Hematopoietic multipotent progenitor cell treated with erythropoietin and hydrocortisone succinate and interleukin-3 and kit ligand, for 4 days (in vitro differentiated cells): ENCODE data around the gene REEP6.
"Not testable (repeated sequence)": the region's sequence is repeated elsewhere in the genome, so short reads cannot be mapped to it uniquely, and the experiment has no call there.

Source experiments
- DNase-seq: peaks from one replicate; pipeline ENCODE4 v3.0.0-alpha.2; 2015

Gene REEP6

DNA sequence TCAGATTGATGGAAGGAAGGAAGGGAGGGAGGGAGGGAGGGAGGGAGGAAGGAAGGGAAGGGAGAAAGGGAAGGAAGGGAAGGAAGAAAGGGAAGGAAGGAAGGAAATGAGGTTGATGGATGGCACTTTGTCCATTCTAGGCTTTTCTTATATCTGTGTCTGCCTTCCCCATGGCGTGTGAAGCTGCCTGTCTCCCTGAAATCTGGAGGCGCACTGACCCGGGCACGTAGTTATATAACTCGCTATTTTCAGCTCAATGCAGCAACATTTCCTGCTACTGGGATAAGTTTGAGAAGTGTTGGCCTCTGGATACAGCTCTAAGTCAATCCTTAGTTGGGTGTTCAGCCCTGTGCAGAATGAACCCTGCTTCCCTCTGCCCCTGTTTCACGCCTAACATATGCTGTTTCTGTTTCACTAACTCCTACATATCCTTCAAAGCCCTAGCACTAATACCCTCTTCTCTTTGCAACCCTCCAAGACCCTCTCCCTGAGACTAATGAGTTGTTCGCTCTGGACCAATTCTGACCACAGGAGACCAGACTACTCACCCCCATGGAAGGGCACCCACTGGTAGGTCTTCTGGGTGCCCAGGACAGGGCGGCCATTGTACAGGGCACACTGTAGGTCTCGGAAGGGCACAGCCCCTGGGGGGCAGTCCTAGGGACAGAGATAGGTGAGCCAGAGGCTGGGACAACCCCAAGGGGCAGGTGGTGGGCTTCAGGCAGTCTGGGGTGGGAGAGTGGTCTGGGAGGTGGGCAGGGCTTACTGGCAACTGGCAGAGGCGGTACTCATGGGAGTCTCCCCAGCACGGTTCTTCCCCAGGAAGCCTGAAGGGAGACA, 18.8 kb downstream of the REEP6 start:
- DNase-seq = no peak

DNA sequence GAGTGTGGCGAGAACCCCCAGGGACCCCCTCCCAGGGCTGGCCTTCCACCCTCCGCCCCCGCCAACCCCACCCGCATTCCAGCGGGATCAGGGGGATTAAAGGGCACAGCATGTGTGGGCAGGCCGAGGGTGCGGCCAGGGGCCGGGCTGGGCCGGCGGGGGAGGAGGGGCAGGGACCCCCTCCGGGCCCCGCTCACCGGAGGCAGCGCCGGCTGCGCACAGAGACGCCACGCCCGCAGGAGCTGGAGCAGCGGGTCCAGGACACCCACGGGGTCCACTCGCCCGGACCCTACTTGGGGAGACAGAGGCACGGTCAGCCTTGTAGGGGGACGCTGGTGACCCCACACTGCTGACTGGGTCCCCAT, 19.4 kb downstream of the REEP6 start:
- DNase-seq = no peak

DNA sequence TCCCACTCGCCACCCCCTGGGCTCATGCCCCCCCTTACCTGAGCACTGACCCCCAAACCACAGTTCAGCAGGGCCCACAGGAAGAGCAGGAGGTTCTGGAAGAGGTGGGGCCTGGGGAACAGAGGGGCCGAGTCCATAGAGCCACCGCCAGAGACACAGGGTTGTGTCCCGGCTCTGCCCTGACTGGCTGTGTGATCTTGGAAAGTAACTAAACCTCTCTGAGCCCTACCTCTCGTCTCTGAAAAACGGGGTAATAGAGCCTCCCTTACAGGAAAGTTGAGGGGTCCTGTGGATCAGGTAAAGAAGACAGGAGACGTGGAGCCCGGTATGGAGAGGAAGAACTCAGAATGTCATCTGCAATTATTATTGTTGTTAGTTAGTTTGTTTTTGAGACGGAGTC, 19.8 kb downstream of the REEP6 start:
- DNase-seq = no peak

DNA sequence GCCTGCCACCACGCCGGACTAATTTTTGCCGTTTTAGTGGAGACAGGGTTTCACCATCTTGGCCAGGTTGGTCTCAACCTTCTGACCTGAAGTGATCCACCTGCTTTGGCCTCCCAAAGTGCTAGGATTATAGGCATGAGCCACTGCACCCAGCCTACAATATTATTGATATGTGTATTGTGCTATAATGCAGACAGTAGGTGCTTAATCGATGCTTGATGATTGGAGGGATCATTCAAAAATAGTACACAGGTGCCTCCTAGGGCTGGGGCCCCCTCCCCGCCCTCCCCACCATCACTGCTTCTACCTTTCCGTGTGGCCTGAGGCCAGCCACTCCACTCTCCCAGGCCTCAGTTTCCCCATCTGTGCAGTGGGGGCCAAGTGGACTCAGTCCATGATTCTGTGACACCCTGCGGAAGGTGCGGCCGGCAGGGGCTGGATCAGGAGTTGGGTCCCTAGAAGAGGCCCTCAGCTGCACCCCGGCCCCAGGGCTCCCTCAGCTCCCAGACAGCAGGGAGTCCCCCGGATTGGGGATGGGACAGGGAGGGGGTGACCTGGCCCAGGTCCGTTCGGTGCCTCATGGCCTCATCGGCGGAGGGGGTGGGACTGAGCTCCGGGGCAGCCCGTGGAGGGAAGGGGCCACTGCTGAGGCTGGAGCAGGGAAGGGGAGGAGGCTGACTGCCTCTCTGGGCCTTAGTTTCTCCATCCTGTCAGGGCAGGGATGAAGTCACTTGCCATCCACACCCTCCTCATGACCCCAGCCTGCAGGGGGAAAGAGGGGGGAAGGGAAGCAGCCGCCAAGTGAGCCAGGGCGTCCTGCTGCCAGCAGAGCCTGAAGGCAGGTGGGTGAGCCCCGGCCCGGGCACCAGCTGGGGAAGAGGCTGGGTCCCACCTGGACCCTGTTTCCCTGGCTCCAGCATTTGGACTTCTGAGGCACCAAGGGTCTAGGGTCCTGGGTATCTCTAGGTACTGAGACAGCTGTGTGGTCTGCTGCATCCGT, 20.6 kb downstream of the REEP6 start:
- no peak for DNase-seq

DNA sequence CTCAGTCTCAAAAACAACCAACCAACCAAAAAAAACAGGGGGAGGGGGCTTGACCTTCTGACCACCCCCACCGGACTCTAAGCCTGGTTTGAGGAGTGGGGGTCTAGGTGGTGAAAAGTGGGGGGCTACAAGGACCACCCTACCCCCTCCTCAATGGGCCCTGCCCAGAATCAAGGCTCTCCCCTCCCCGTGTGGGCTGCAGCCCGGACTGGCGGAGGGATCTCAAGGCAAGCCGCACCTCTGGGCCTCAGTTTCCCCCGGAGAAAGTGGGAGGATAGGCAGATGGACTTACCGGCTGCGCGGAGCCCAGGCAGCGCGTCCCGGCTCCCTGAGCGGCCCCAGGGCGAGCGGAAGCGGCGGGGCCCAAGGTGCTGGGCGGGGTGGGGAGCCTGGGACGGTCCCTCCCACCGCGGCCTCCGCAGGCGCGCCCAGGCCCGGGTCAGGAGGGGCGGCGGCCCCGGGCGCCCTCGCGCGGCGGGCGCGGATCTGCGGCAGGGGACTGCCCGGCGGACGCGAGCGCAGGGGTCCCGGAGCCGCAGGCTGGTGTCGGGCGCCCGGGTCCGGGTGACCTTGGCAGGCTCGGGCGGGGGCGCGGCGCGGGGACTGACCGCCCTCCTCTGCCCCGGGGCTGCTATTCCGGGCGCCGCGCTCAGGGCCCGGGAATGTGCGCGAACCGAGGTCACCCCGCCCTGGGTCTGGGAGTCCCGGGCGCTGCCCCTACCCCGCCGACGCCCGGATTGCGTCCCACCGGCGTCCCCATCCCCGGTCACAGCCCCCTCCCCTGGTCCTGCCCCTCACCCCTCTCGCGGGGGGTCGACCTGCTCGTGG, 21.9 kb downstream of the REEP6 start, which contains the start of gene ADAMTSL5:
ADAMTSL5 (minus strand) TSS at position 349 of the 828 bp plus-strand sequence. CDS start 2,076 bp downstream, outside the sequence.
- DNase-seq = peak; percentile 83

DNA sequence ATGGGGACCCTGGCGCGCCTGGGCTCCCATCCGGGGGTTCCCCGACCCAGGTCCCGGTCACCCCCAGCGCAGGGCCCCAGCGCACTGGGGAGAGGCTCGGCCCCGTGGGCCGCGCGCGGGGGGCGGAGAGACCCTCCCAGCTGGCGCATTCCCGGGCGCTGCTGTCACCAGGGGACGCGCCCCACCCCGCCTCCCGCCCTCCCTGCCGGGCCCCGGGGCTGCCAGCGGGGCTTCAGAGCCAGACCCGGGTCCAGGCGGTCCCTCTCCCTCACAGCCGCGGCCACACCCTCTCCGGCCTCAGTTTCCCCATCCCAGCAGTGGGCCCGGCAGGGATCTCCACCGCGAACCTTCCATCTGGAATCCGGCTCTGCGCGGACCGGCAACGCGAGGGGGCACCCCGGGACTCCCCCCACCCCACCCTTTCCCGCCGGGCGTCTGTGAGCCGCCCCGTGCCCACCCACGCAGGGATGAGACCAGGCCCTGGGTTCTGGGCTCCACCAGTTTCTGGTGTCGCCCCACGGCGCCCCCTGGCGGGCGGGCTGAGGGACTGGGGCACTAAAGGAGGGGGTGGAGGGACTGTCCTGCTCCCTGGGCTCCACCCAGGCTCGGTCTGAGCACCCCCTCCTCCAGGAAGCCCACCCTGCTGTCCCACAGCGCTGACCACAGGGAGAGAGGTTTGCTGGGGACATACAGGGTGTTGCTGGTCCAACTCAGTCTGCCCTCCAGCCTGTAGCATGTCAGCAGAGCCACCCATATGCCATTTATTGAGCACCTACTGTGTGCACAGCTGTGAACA, 22.7 kb downstream of the REEP6 start:
- DNase-seq = peak; percentile 82

DNA sequence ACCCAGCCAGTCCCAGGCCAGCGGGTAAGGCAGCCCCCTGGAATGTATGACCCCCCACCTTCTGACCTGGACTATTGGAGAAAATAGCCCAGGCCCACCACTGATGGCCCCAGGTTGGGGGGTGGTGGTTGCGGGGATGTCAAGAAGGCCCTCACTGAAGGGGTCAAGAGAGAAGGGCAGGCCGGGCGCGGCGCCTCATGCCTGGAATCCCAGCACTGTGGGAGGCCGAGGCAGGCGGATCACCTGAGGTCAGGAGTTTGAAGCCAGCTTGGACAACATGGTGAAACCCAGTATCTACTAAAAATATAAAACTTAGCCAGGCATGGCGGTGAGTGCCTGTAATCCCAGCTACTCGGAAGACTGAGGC, 23.3 kb downstream of the REEP6 start:
- DNase-seq = no peak

DNA sequence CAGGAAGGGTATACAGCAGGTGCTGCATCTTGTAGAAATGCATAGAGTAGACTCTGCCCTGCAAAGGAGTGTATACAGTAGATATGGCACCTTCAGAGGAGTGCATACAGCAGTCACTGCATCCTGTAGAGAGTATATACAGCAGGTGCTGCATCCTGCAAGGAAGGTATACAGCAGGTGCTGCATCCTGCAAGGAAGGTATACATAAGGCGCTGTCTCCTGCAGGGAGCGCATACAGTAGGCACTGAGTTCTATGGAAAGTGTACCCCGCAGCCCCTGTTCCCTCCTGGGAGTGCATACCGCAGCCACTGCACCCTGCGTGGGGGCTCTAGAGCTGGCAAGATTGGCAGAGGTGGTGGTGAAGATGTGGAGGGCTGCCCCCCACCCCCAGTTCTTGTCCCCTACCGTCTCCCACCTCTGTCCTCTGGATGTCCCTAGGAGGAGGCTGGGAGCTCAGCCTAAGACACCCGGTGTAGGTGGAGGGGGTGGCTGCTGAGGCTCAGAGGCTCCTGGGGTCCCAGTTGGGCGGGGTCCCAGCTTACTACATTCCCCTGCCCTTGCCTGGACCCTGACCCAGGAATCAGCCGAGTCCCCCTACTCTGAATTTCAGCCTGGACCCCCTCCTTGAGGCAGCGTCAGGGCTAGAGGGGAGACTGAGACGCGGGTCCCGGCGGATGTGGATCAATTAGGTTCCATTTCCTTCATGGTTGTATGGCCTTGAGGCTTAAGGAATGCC, 24.2 kb downstream of the REEP6 start:
- no peak for DNase-seq

DNA sequence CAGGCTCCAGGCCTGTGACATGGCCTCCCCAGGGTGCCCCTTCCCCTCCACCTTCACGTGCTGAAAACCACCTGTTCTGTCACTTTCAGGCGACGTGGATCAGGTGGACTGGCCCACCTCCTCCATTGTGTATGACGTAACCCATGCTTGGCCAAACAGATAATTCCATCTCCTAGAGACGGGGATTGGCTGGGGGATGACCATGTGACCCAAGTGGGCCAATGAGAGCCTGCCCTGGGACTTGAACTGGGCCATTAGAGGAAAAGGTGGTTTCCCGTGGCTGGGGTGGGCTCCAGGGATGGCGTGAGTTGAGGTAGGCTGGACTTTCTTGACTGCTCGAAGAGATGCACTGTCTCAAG, 25.4 kb downstream of the REEP6 start:
- no peak for DNase-seq

DNA sequence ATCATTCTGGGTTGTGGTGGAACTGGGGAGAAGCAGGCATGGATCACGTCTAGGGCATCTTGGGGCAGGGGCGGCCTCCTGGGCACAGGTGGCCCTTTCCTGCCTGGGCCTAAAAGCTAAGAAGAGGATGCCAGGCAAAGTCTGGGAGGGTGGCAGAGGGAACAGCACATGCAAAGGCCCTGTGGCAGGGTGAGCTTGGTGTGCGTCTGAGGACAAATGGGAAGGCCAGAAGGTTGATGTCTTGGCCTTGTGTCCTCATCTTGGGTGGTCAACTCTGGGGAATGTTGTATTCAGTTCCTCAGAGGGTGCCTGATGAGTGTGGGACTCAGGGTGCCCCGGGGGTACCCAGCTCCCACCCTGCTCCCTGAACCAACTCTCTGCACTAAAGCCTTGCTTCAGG, 27.5 kb downstream of the REEP6 start:
- no peak for DNase-seq

DNA sequence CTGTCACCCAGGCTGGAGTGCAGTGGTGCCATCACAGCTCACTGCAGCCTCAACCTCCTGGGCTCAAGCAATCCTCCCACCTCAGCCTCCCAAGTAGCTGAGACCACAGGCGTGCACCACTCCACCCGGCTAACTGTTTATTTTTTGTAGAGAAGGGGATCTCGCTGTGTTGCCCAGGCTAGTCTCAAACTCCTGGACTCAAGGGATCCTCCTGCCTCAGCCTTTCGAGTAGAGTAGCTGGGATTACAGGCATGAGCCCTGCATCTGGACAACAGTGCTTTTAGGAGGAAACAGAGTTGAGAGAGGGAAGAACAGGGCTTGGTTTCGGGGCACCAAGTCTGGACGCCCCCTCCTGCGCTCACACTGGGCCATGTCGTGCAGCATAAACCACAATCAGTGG, 28.8 kb downstream of the REEP6 start:
- DNase-seq = not testable (repeated sequence)

DNA sequence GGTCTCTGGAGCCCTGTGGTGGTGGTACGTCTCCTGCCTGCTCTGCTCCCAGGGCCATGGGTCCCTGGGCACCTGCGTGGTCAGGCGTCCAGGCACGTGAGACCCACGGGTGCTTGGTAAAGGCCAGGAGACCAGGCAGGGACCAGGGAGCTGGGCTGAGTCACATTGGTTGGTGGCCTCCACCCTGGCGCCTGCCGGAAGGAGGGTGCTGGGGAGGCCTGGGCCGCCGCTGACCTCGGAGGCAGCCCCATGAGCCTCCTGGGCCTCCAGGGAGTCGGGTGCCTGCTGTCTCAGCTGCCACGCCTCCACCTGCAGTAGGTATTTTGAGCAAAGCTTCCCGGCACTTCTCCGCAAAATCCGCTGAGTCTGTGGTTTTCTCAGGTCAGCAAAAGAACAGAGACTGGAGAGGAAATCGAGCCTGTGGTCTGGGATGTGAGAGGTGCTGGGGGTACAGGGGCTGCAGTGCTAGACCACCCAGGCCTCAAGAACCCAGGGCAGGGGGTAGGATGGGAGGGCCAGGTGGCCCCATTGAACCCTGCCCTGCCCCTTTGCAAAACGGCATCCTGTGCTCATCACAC, 29.3 kb downstream of the REEP6 start:
- no peak for DNase-seq

DNA sequence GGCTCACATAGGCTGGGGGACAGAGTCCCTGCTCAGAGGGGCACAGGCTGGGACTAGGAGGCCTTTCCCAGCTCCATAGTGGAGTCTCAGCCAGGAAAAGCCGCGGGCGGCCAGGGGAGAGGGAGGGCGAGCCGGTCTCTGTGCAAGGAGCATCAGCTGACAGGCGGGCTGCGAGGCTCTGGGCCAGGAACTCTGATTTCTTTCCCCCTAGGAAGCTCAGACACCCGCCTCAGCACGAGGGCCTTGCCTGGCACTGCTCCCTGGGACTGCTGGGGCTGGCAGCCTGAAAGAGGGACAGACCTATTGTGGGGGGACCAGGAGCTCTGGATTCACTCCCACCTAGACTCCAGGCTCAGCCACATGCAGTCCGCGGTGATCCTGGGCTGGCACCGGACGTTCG, 30.7 kb downstream of the REEP6 start:
- DNase-seq = no peak

DNA sequence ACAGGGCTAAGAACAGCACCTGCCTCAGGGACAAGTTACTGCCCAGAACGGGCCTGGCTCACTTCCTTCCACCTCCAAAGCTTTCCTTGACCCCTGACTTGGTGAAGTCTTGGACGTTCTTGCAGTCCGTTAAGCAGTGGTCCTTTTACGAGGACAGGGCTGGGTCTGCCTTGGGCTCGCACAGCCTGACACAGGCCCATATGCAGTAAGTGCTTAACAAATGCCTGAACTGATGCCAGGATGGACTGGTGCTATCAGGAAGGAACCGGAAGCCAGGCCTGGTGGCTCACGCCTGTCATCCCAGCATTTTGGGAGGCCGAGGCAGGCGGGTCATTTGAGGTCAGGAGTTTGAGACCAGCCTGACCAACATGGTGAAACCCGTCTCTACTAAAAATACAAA, 31.1 kb downstream of the REEP6 start:
- no peak for DNase-seq

DNA sequence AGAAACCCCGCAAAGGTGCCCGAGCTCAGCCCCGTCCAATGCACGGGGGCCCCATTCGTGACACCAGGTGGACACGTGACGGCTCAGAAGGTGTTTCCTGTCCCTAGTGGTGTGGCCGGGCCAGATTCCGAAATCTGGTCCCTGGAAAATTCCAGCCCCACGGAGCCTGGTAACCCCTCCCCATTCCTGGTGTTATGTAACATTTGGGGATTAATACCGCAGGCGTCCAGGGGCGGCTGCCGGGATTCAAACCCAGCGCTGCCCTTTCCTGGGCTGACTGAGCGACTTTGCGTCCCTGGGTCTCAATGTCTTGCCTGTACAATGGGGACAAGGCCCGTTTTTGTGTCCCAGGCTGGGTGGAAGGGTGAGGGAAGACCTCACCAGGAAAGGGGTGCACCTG, 31.9 kb downstream of the REEP6 start:
- no peak for DNase-seq

DNA sequence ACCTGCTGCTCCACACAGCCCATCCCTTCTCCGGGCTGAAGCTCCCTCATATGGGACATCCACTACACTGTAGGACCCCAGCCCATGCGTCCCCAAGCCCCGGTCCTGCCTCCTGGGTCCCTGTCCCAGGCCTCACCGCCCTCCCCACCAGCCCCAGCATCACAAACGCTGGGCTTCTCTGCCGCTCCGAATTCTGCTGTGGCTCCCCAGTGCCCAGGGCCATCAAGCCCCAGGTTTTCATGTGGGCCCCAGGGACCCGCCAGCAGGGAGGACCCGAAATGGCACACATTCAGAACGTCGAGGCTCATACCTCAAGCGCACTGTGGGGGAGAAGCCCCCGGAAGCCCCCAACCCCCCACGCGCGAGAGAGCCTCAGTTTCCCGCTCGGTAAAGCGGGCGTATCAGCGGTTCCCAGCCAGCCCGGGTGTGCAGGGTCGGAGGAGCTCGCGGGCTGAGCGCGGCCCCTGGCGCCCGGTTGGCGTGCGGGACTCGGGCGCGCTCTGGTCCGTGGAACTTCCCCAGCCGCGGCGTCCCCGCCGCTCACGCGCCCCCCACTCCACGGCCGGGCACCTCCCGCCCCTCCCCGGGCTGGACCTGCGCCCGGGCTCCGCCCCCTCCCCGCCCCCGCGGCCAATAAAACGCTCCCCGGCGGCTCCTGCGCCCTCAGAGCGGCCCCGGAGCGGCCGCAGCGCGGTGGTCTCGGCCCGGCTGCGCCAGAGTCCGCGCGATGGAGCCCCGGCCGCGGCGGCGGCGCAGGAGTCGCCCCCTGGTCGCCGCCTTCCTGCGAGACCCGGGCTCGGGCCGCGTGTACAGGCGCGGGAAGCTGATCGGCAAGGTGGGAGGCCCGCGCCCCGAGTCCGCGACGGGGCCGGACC, 32.7 kb downstream of the REEP6 start, which contains the start of gene PLK5:
PLK5 (plus strand) TSS at position 666 of the 875 bp plus-strand sequence. CDS start 2,920 bp downstream, outside the sequence.
- no peak for DNase-seq

DNA sequence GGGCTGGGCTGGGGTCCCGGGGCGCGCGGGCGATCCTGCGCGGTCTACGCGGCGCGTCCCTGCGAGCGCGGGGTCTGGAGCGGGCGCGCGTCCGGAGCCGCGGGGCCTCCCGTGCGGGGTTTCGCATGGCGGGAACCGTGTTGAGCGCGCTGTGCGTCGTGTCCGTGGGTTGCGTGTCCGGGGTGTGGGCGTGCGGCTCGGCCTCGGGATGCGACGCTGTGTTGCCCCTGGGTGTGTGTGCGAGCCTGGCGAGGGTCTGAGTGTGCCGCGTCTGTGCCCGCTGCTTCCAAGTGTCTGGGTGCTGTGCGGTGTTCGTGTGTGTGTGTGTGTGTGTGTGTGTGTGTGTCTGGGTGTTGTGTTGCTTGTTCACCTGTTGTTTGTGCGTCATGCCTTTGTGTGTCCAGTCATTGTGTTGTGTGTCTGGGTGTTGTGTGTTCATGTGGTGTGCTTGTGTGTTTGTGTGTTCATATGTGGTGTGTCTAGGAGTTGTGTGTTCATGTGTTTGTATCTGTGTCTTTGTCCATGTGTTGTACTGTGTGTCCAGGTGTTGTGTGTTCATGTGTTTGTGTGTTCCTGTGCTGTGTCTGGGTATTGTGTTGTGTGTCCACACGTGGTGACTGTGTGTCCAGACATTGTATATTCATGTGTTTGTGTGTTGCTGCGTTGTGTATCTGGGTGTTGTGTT, 33.4 kb downstream of the REEP6 start:
- no peak for DNase-seq

DNA sequence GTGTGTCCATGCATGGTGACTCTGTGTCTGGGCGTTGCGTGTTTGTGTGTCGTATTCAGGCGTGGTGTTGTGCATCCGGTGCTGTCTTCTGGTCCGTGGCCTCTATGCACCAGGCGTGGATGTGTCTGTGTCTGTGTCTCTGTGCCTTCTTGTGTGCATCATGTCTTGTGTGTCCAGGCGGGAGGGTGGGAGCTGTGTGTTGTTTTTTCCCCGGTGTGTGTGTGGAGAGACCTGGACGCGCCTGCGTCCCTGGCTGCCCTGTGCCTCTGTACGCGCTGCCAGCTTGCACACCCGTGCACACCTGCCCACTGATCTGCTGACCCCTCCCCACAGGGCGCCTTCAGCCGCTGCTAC, 34.0 kb downstream of the REEP6 start:
- no peak for DNase-seq

DNA sequence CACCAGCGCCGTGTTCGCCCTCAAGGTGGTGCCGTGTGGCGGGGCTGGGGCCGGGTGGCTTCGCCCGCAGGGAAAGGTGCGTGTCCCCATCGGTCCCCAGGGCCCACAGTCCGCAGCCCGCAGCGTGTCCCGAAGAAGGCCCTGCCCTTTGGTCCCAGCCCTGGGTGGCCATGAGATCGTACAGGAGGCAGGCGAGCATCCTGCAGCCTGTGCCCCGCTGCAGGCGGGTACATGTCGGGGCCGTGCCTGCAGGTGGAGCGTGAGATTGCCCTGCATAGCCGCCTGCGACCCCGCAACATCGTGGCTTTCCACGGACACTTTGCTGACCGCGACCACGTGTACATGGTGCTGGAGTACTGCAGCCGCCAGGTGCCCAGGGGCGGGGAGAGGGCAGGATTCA, 34.4 kb downstream of the REEP6 start:
- DNase-seq = no peak
